Germinal center (tissue), 1 donor: ENCODE results near the gene UBN1.
"Not testable (repeated sequence)": the region's sequence is repeated elsewhere in the genome, so short reads cannot be mapped to it uniquely, and the experiment has no call there.

Experiments
- DNase-seq: peaks from one replicate; pipeline ENCODE4 v3.0.0; 2012; ENCODE audit warnings: mixed read lengths, low spot score

Gene UBN1

GRCh38 chr16:4888428-4889135 is 41.3 kb downstream of the UBN1 start:
- no peak for DNase-seq

GRCh38 chr16:4890026-4890425 is 42.7 kb downstream of the UBN1 start:
- no peak for DNase-seq

GRCh38 chr16:4890686-4891085 is 43.4 kb downstream of the UBN1 start:
- no peak for DNase-seq

- DNase-seq, result no peak
Observed at GRCh38 chr16:4891097-4891885, 44.0 kb downstream of the UBN1 start.

GRCh38 chr16:4891886-4892216 is 44.6 kb downstream of the UBN1 start:
- no peak for DNase-seq

- no peak for DNase-seq
Observed at GRCh38 chr16:4892361-4893102, 45.3 kb downstream of the UBN1 start.

- no peak for DNase-seq
Observed at GRCh38 chr16:4893103-4893862, 46.0 kb downstream of the UBN1 start.

GRCh38 chr16:4894276-4895150 is 47.2 kb downstream of the UBN1 start:
- no peak for DNase-seq

GRCh38 chr16:4895366-4895765 is 48.1 kb downstream of the UBN1 start:
- no peak for DNase-seq

GRCh38 chr16:4896761-4897160 is 49.5 kb downstream of the UBN1 start:
- DNase-seq, result not testable (repeated sequence)

GRCh38 chr16:4897328-4897727 is 50.0 kb downstream of the UBN1 start:
- no peak for DNase-seq

GRCh38 chr16:4898811-4899473 is 51.7 kb downstream of the UBN1 start:
- DNase-seq, result no peak

- no peak for DNase-seq
Observed at GRCh38 chr16:4899474-4899846, 52.2 kb downstream of the UBN1 start.

- DNase-seq, result no peak
Observed at GRCh38 chr16:4900036-4900435, 52.8 kb downstream of the UBN1 start.

GRCh38 chr16:4900750-4901149 is 53.5 kb downstream of the UBN1 start:
- DNase-seq, result no peak

GRCh38 chr16:4902038-4902437 is 54.8 kb downstream of the UBN1 start:
- DNase-seq, result no peak

GRCh38 chr16:4904108-4904941 is 57.0 kb downstream of the UBN1 start:
- no peak for DNase-seq

- no peak for DNase-seq
Observed at GRCh38 chr16:4904942-4905615, 57.8 kb downstream of the UBN1 start.

- no peak for DNase-seq
Observed at GRCh38 chr16:4908854-4909401, 61.6 kb downstream of the UBN1 start.
